Glutamatergic neuron (in vitro differentiated cells): ENCODE measurements around the gene PLTP. TPM values are rescaled to one million over a fixed set of nuclear protein-coding genes. Genes with fewer than 3 reads are reported as not detected.
"Not testable (repeated sequence)": the region's sequence is repeated elsewhere in the genome, so short reads cannot be mapped to it uniquely, and the experiment has no call there.

Source experiments
- DNase-seq: peaks from one replicate; pipeline ENCODE4 v3.0.0; 2022
- H3K27ac Mint-ChIP-seq: one replicate; pipeline ENCODE4 v1.8.0; 2020; ENCODE audit warnings: mild to moderate bottlenecking, mixed read lengths, inconsistent platforms; ENCODE audit not compliant: unreplicated experiment
- H3K27me3 Mint-ChIP-seq: one replicate; pipeline ENCODE4 v1.8.0; 2020; ENCODE audit warnings: mild to moderate bottlenecking, moderate library complexity, mixed read lengths, inconsistent platforms; ENCODE audit not compliant: unreplicated experiment
- H3K36me3 Mint-ChIP-seq: one replicate; pipeline ENCODE4 v1.8.0; 2020; ENCODE audit warnings: mild to moderate bottlenecking, mixed read lengths, inconsistent platforms; ENCODE audit not compliant: unreplicated experiment
- H3K4me1 Mint-ChIP-seq: one replicate; pipeline ENCODE4 v1.8.0; 2020; ENCODE audit warnings: mild to moderate bottlenecking, low read depth, mixed read lengths, inconsistent platforms; ENCODE audit not compliant: unreplicated experiment
- H3K4me3 Mint-ChIP-seq: one replicate; pipeline ENCODE4 v1.8.0; 2020; ENCODE audit warnings: mild to moderate bottlenecking, mixed read lengths, inconsistent platforms; ENCODE audit not compliant: unreplicated experiment
- H3K9me3 Mint-ChIP-seq: one replicate; pipeline ENCODE4 v1.8.0; 2020; ENCODE audit warnings: mild to moderate bottlenecking, moderate library complexity, mixed read lengths, inconsistent platforms; ENCODE audit not compliant: unreplicated experiment
- CTCF ChIP-seq: fragments of 200-600 bp; sonication (generic); IDR thresholded peaks from one replicate; pipeline ENCODE4 v1.5.0; 2021; ENCODE audit not compliant: partially characterized antibody, unreplicated experiment
- total RNA-seq: library from RNA; stranded (reverse); fragmentation: NEBNext Ultra II Directional; extraction: Animal tissue kit (Norgen Biotek cat#: 25700); gene quantifications from one replicate; pipeline ENCODE4 v1.2.1, GENCODE V29; 2021; ENCODE audit not compliant: unreplicated experiment

PLTP gene
- total RNA-seq, 1 donor from 2014 or later: 29.7 TPM

- no peaks in the 10 kb centered on the region for H3K36me3 Mint-ChIP-seq
- peaks cover 7% of the 10 kb centered on the region for H3K27me3 Mint-ChIP-seq
- no peaks in the 10 kb centered on the region for H3K9me3 Mint-ChIP-seq
- H3K27ac Mint-ChIP-seq: no peak overlapping the region
- no peak overlapping the region for H3K4me3 Mint-ChIP-seq
- H3K4me1 Mint-ChIP-seq: peaks cover 9% of the 10 kb centered on the region
- no peak for DNase-seq
- no peak for TF ChIP-seq CTCF
Measured at GRCh38 chr20:45878076-45878761, 33.7 kb downstream of the PLTP start.

GRCh38 chr20:45874576-45874975, 37.4 kb downstream of the PLTP start:
- Mint-ChIP-seq H3K27ac (no peak overlapping the region), H3K27me3 (peaks cover 4% of the 10 kb centered on the region), H3K4me1 (peaks cover 3% of the 10 kb centered on the region), H3K4me3 (no peak overlapping the region), H3K36me3 (peaks cover 3% of the 10 kb centered on the region), H3K9me3 (no peaks in the 10 kb centered on the region)
- TF ChIP-seq CTCF: no peak
- no peak for DNase-seq

- not testable (repeated sequence) for H3K27me3 Mint-ChIP-seq, H3K4me1 Mint-ChIP-seq, H3K9me3 Mint-ChIP-seq, H3K4me3 Mint-ChIP-seq, H3K36me3 Mint-ChIP-seq, DNase-seq, H3K27ac Mint-ChIP-seq
Measured at GRCh38 chr20:45874104-45874481, 37.9 kb downstream of the PLTP start.

GRCh38 chr20:45873409-45874103, 38.4 kb downstream of the PLTP start:
- no peak for DNase-seq
- Mint-ChIP-seq H3K4me3 (no peak overlapping the region), H3K4me1 (peaks cover 3% of the 10 kb centered on the region), H3K27ac (no peak overlapping the region), H3K9me3 (no peaks in the 10 kb centered on the region), H3K36me3 (peaks cover 3% of the 10 kb centered on the region), H3K27me3 (peaks cover 4% of the 10 kb centered on the region)
- TF ChIP-seq CTCF: no peak

GRCh38 chr20:45872626-45873025, 39.3 kb downstream of the PLTP start:
- Mint-ChIP-seq H3K27me3 (peaks cover 4% of the 10 kb centered on the region), H3K4me3 (no peak overlapping the region), H3K36me3 (peaks cover 3% of the 10 kb centered on the region), H3K27ac (no peak overlapping the region), H3K4me1 (no peaks in the 10 kb centered on the region), H3K9me3 (no peaks in the 10 kb centered on the region)
- TF ChIP-seq CTCF: no peak
- DNase-seq: no peak
